Effector CD8-positive, alpha-beta T cell (primary cell): ENCODE measurements around the gene PGLYRP2.
"Not testable (repeated sequence)": the region's sequence is repeated elsewhere in the genome, so short reads cannot be mapped to it uniquely, and the experiment has no call there.

Experiments
- DNase-seq: peaks from one replicate; lab custom pipeline; 2025; lab: John Stamatoyannopoulos, UW
- total RNA-seq, 4 experiments: gene quantifications; one replicate each; lab custom pipeline; 2026; lab: John Stamatoyannopoulos, UW

Gene PGLYRP2
- total RNA-seq: 0.36 to 2.2 (median 1.2) reads per million in 4 experiments

GRCh38 chr19:15479391-15480345 is at the start of gene PGLYRP2:
PGLYRP2 (minus strand) TSS chr19:15479501; CDS start chr19:15479371, 130 bp downstream.
- no peak for DNase-seq

DNA sequence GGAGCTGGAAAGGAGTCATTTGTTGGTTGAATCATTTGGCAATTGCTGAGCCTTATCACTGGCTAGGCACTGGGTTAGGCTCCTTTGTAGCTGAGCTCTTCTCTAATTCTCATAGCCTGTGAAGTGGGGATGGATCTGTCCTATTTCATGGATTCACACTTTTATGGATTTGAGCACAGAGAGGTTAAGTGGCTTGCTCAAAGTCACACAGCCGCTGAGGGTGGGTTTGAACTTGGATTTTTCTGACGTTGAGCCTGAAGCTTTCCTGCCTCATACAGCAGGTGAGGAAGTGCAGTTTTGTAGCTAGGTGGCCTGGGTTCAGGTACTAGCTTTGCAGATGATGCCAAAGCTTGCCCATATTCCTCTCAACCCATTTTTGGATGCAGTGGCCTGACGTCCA is 48.4 kb upstream of the PGLYRP2 start:
- no peak for DNase-seq

- DNase-seq: no peak
These were observed 47.1 kb upstream of the PGLYRP2 start for GRCh38 chr19:15526408-15526807.

DNA sequence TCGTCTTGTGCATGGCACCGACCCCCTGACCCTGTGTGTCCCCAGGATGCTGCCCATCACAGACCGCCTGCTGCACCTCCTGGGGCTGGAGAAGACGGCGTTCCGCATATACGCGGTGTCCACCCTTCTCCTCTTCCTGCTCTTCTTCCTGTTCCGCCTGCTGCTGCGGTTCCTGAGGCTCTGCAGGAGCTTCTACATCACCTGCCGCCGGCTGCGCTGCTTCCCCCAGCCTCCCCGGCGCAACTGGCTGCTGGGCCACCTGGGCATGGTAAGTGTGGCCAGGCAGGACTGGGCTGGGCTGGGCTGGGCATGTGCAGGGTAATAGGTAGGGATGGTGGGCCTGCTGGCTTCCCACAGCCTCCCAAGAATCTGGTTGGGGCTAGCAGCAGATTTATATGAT is 46.0 kb upstream of the PGLYRP2 start:
- DNase-seq: no peak

- no peak for DNase-seq
These were observed 45.5 kb upstream of the PGLYRP2 start for GRCh38 chr19:15524781-15525180.

- DNase-seq: no peak
These were observed 40.2 kb upstream of the PGLYRP2 start for GRCh38 chr19:15519433-15519976.

- no peak for DNase-seq
These were observed 38.5 kb upstream of the PGLYRP2 start for GRCh38 chr19:15517778-15518177.

DNA sequence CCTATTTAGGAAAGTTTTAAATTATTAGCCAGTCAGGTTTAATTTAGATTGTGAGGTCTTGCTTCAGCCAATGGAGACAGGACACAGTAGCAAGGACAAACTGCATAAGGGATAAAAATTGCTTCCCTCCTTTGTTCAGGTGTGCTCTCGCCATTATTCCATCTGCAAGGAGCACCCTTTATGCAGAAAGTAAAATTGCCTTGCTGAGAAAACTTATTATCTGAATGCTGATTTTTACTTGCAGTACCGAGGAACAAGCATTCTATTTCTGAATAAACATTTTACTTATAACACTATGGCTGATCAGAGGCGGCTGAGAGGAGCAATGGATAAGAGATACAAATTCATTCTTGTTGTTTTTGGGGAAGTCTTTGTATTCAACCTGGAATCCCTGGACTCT is 37.1 kb upstream of the PGLYRP2 start:
- DNase-seq: no peak

DNA sequence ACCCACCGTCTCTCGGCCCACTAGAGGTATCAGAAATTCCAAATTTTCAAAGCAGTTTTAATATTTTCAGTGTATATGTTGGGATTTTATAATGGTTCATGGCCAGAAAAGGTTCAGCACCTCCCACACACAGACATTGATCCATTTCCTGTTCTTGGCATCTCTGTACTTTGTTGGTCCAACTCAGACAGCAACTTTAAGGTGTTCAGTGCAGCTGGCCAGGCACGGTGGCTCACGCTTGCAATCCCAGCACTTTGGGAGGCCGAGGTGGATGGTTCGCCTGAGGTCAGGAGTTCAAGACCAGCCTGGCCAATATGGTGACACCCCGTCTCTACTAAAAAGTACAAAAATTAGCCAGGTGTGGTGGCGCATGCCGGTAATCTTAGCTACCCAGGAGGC is 35.9 kb upstream of the PGLYRP2 start:
- not testable (repeated sequence) for DNase-seq

DNA sequence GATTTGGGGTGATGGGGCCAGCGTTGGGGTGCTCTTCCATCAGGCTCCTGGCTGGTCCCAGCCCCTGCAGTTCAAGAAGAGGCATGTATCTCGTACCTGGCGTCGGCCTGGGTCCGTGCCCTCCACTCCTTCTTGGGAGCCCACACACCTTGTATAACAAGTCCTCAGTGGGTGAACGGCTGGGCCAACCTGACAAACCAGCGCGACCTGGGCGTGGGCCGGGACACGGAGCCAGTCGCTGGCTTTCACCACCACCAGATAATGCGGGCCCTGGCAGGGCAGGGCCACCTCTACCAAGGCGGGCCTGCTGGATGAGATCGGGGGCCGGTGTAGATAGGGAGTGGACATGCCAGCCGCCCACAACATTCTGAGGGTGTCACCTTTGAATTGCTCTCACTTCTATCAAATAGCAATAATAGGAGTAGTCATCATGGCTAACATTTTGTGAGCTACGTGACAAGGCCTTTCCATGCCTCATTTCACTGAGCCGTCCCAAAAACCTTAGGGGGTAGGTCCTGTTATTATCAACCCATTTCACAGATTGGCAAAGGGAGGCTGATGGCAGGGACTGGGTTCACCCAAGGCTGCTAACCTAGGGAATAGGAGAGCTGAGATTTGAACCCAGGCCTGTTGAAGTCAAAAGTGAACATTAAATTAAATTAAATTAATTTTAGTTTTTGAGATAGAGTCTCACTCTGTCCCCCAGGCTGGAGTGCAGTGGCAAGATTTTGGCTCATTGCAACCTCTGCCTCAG is 32.5 kb upstream of the PGLYRP2 start:
- DNase-seq: no peak

DNA sequence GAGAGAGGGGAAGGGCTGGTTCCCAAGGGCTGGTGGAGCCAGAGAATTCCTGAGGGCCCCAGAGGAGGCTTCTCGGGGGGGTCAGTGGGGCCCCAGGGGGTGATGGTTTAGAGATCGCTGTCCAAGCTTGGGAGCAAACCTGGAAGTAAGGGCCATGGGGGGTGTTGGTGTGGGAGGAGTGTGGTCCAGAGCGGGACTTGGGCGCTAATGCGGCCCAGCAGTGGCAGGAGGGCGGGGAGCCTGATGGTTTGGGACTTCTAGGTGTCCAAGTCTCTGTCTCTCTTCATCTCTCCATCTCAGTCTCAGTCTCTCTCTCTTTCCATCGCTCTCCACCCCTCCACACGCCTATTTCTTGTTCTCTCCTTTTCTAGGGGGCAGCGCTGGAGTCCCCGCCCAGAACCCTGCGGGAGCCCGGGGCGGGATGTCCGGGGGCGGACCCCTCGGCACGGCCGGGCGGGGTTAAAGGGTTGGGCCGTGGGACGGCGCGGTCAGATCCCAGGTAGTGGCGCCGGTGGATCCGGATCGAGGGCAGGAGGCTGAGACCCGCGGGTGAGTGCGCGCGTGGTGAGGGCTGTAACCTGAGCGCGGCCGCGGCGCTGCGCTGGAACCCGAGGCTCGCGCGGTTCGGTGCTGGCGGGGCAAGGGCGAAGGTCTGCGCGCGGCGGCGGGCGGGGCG is 28.9 kb upstream of the PGLYRP2 start, which contains the start of gene CYP4F22:
Gene CYP4F22 (plus strand): TSS at position 491 of the 676 bp plus-strand sequence. CDS start 16,812 bp downstream, outside the sequence.
- DNase-seq: no peak

- no peak for DNase-seq
These were observed 28.1 kb upstream of the PGLYRP2 start for GRCh38 chr19:15507068-15508034.

GRCh38 chr19:15506074-15506571 is 26.8 kb upstream of the PGLYRP2 start:
- no peak for DNase-seq

- DNase-seq: no peak
These were observed 23.0 kb upstream of the PGLYRP2 start for GRCh38 chr19:15502264-15502663.

DNA sequence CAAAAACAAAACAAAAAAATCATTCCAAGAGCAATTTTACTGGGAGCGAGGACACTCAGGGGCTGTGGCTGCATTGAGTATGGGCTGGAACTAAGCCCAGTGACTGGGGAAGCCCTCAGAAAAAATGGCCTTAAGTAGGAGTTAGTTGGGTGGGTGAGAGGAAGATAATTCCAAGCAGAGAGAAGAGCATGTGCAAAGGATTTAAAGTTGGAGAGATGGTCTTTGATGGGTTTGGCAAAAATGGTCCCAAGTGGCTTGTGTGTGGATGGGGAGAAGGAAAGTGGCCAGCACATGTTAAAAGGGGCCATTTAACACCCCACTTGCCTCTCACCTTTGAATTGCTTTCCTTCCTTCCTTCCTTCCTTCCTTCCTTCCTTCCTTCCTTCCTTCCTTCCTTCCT is 22.3 kb upstream of the PGLYRP2 start:
- DNase-seq: no peak

GRCh38 chr19:15498910-15499309 is 19.6 kb upstream of the PGLYRP2 start:
- DNase-seq: no peak

DNA sequence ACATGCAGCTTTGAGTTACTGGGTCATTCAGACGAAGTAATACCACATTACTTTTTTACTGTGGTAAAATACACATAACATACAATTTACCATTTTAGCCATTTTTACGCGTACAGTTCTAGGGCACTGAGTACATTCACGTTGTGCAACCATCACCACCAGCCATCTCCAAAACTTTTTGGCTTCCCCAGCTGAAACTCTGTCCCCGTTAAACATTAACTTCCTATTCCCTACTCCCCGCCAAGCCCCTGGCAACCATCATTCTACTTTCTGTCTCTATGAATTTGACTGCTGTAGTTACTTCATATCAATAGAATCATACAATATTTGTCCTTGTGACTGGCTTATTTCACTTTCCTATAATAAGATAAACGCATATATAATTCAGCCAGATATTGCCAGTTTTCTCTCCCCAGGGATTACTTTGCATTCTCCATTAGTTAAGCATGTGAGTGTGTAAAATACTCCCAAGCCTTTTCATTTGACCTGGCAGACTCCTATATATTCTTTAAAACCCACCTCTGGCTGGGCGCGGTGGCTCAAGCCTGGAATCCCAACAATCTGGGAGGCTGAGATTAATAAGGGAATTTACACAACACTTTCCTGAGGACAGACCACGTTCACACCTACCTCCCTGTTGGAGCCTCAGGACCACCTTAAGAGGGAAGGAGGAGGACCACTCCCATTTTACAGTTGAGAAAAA is 19.0 kb upstream of the PGLYRP2 start:
- DNase-seq: no peak

DNA sequence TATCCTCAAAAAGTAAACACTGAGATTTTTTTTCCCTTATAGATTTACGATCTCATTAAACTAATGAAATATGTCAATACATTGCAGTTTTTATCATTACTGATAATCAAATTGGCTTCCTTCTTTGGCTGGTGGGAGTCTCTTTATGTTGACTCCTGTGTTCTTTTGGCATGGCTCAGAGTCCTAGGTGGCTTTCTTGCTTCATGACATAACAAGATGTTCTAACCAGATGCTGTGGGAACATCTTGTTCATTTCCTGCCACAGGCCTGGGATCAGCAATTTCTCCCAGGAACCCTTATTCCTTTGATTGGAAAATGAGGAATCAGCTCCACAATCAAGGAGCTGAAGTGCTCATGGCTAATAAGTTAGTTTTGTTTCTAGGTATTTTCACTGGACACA is 15.8 kb upstream of the PGLYRP2 start:
- no peak for DNase-seq

GRCh38 chr19:15488489-15489226 is 9.4 kb upstream of the PGLYRP2 start:
- no peak for DNase-seq
